ENCODE results near the gene RTF2. TPM values are rescaled to one million over a fixed set of nuclear protein-coding genes. Genes with fewer than 3 reads are reported as not detected.

The RTF2 gene
- total and polyA plus RNA-seq, 2 donors (not counting 1 experiment from before 2014, with no cell fraction given), result 100 to 107 TPM

- Histone ChIP-seq H4K20me1 (ENCODE audit: control insufficient read depth, extremely low read depth, insufficient read depth, low read length) (no peaks in the 10 kb centered on the region), H2AFZ (ENCODE audit: low read length) (no peak overlapping the region), H3K4me2 (ENCODE audit: extremely low read depth, insufficient read depth, low read length) (no peak overlapping the region), H3K27ac (ENCODE audit: insufficient read depth, low read length) (peak overlapping the region; percentile 96), H3K4me1 (ENCODE audit: control insufficient read depth, extremely low read depth, insufficient read depth, low read length) (peaks cover 44% of the 10 kb centered on the region), H3K9ac (ENCODE audit: insufficient read depth, low read length) (peak overlapping the region; percentile 5), H3K79me2 (ENCODE audit: control insufficient read depth, insufficient read depth, low read length) (peaks cover 25% of the 10 kb centered on the region), H3K36me3 (ENCODE audit: control insufficient read depth, insufficient read depth, low read length) (peaks cover 13% of the 10 kb centered on the region), H3K4me3 (replicated peaks in 1 of 4; ENCODE audit: control extremely low read depth in 1 of 4, insufficient read depth in 1 of 4, low read depth in 3 of 4, low read length in 4 of 4) (no peak overlapping the region), H3K9me3 (ENCODE audit: control insufficient read depth, insufficient read depth, low read depth, low read length) (no peaks in the 10 kb centered on the region), H3K27me3 (ENCODE audit: control insufficient read depth, insufficient read depth, low read length) (no peaks in the 10 kb centered on the region)
- TF ChIP-seq, protein P1, sequence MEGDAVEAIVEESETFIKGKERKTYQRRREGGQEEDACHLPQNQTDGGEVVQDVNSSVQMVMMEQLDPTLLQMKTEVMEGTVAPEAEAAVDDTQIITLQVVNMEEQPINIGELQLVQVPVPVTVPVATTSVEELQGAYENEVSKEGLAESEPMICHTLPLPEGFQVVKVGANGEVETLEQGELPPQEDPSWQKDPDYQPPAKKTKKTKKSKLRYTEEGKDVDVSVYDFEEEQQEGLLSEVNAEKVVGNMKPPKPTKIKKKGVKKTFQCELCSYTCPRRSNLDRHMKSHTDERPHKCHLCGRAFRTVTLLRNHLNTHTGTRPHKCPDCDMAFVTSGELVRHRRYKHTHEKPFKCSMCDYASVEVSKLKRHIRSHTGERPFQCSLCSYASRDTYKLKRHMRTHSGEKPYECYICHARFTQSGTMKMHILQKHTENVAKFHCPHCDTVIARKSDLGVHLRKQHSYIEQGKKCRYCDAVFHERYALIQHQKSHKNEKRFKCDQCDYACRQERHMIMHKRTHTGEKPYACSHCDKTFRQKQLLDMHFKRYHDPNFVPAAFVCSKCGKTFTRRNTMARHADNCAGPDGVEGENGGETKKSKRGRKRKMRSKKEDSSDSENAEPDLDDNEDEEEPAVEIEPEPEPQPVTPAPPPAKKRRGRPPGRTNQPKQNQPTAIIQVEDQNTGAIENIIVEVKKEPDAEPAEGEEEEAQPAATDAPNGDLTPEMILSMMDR (conservative IDR thresholded peaks at IDR 0.05 in 1 of 2, IDR thresholded peaks at IDR 0.05 in 1 of 2; ENCODE audit: low read depth in 1 of 2, low read length in 2 of 2), result no peak
- no peak for TF ChIP-seq EZH2 (IDR thresholded peaks at IDR 0.05; ENCODE audit: low read length, missing control alignments)
- no peak for DNase-seq (ENCODE audit: low read depth in 2 of 2)
Observed at GRCh38 chr20:56437196-56437960, 31.0 kb upstream of the RTF2 start.

- peaks cover 41% of the 10 kb centered on the region for H3K4me1 ChIP-seq (ENCODE audit: control insufficient read depth, extremely low read depth, insufficient read depth, low read length)
- TF ChIP-seq, protein P1 (conservative IDR thresholded peaks at IDR 0.05 in 1 of 2, IDR thresholded peaks at IDR 0.05 in 1 of 2; ENCODE audit: low read depth in 1 of 2, low read length in 2 of 2), result no peak
- no peak for TF ChIP-seq EZH2 (IDR thresholded peaks at IDR 0.05; ENCODE audit: low read length, missing control alignments)
Observed at GRCh38 chr20:56438284-56438683, 30.1 kb upstream of the RTF2 start.

GRCh38 chr20:56439771-56440291 lies 28.6 kb upstream of the RTF2 start:
- H3K9ac ChIP-seq (ENCODE audit: insufficient read depth, low read length), result no peak overlapping the region
- peaks cover 8% of the 10 kb centered on the region for H3K36me3 ChIP-seq (ENCODE audit: control insufficient read depth, insufficient read depth, low read length)
- H2AFZ ChIP-seq (ENCODE audit: low read length), result no peak overlapping the region
- peak overlapping the region; percentile 15 for H3K4me2 ChIP-seq (ENCODE audit: extremely low read depth, insufficient read depth, low read length)
- no peaks in the 10 kb centered on the region for H3K27me3 ChIP-seq (ENCODE audit: control insufficient read depth, insufficient read depth, low read length)
- H3K4me3 ChIP-seq (replicated peaks in 1 of 4; ENCODE audit: control extremely low read depth in 1 of 4, insufficient read depth in 1 of 4, low read depth in 3 of 4, low read length in 4 of 4), result no peak overlapping the region
- no peaks in the 10 kb centered on the region for H4K20me1 ChIP-seq (ENCODE audit: control insufficient read depth, extremely low read depth, insufficient read depth, low read length)
- no peaks in the 10 kb centered on the region for H3K9me3 ChIP-seq (ENCODE audit: control insufficient read depth, insufficient read depth, low read depth, low read length)
- H3K27ac ChIP-seq (ENCODE audit: insufficient read depth, low read length), result peak overlapping the region; percentile 96
- peaks cover 18% of the 10 kb centered on the region for H3K79me2 ChIP-seq (ENCODE audit: control insufficient read depth, insufficient read depth, low read length)
- H3K4me1 ChIP-seq (ENCODE audit: control insufficient read depth, extremely low read depth, insufficient read depth, low read length), result peaks cover 45% of the 10 kb centered on the region
- TF ChIP-seq, protein P1 (conservative IDR thresholded peaks at IDR 0.05 in 1 of 2, IDR thresholded peaks at IDR 0.05 in 1 of 2; ENCODE audit: low read depth in 1 of 2, low read length in 2 of 2), result no peak
- TF ChIP-seq EZH2 (IDR thresholded peaks at IDR 0.05; ENCODE audit: low read length, missing control alignments), result no peak
- peak; percentile 93 to 100 for DNase-seq (ENCODE audit: low read depth in 2 of 2)

More at GRCh38 chr20:56438284-56438683, 30.1 kb upstream of the RTF2 start:
- no peak overlapping the region for H3K4me3 ChIP-seq (replicated peaks in 1 of 4; ENCODE audit: control extremely low read depth in 1 of 4, insufficient read depth in 1 of 4, low read depth in 3 of 4, low read length in 4 of 4)
- no peak overlapping the region for H3K9ac ChIP-seq (ENCODE audit: insufficient read depth, low read length)
- no peak overlapping the region for H2AFZ ChIP-seq (ENCODE audit: low read length)
- peaks cover 8% of the 10 kb centered on the region for H3K36me3 ChIP-seq (ENCODE audit: control insufficient read depth, insufficient read depth, low read length)
- H4K20me1 ChIP-seq (ENCODE audit: control insufficient read depth, extremely low read depth, insufficient read depth, low read length), result no peaks in the 10 kb centered on the region
- DNase-seq (ENCODE audit: low read depth in 2 of 2), result peak in 1 of 2 donors; percentile 31
- H3K4me2 ChIP-seq (ENCODE audit: extremely low read depth, insufficient read depth, low read length), result no peak overlapping the region
- no peaks in the 10 kb centered on the region for H3K27me3 ChIP-seq (ENCODE audit: control insufficient read depth, insufficient read depth, low read length)
- peaks cover 18% of the 10 kb centered on the region for H3K79me2 ChIP-seq (ENCODE audit: control insufficient read depth, insufficient read depth, low read length)
- H3K27ac ChIP-seq (ENCODE audit: insufficient read depth, low read length), result peak overlapping the region; percentile 96
- H3K9me3 ChIP-seq (ENCODE audit: control insufficient read depth, insufficient read depth, low read depth, low read length), result no peaks in the 10 kb centered on the region
